H1 (cell line): ENCODE results near the gene AMPH. TPM values are rescaled to one million over a fixed set of nuclear protein-coding genes. Genes with fewer than 3 reads are reported as not detected.
A peak's percentile ranks its signal among the peaks of the same experiment; 100 is the strongest.

Source experiments
- CTCF ChIA-PET: fragments of 300-600 bp; sonication (Branson Sonifier 250); formaldehyde crosslinking; loops from one replicate; lab custom pipeline; 2021; ENCODE audit not compliant: partially characterized antibody; lab: Charles Lee
- POLR2A ChIA-PET: fragments of 300-600 bp; sonication (Branson Sonifier 250); formaldehyde crosslinking; loops from one replicate; lab custom pipeline; 2021; ENCODE audit warnings: inconsistent platforms; ENCODE audit not compliant: partially characterized antibody; lab: Charles Lee
- DNase-seq, 2 experiments: peaks; one replicate each; pipeline versions ENCODE4 v3.0.0 to v3.0.0-alpha.2; 2010 to 2022; ENCODE audit warnings: low spot score in 2 of 2, low read depth in 1 of 2, mixed read lengths in 1 of 2
- FAIRE-seq: peaks from 2 replicates; lab custom pipeline; 2011; peaks lifted over from hg19 to GRCh38; lab: Jason Lieb, UNC
- H2AFZ ChIP-seq: 2 replicates; pipeline ENCODE4 v1.8.1; 2012; ENCODE audit warnings: low read length, inconsistent platforms
- H2AK5ac ChIP-seq: 2 replicates; pipeline ENCODE4 v1.6.1; 2013; ENCODE audit warnings: low read depth, low read length
- H2BK120ac ChIP-seq: replicated peaks from 2 replicates; pipeline ENCODE3; 2013; ENCODE audit warnings: low read depth, low read length, inconsistent platforms
- H2BK12ac ChIP-seq: 2 replicates; pipeline ENCODE4 v1.6.1; 2013; ENCODE audit warnings: low read depth, low read length
- H2BK15ac ChIP-seq: 2 replicates; pipeline ENCODE4 v1.6.1; 2013; ENCODE audit warnings: low read length
- H2BK20ac ChIP-seq: 2 replicates; pipeline ENCODE4 v1.6.1; 2013; ENCODE audit warnings: low read length
- H2BK5ac ChIP-seq: 2 replicates; pipeline ENCODE4 v1.6.1; 2013; ENCODE audit warnings: low read depth, low read length
- H3K14ac ChIP-seq: 2 replicates; pipeline ENCODE4 v1.6.1; 2013; ENCODE audit warnings: inconsistent platforms; ENCODE audit not compliant: insufficient read length
- H3K18ac ChIP-seq: 2 replicates; pipeline ENCODE4 v1.6.1; 2013; ENCODE audit warnings: low read length; ENCODE audit errors: extremely low read depth
- H3K23ac ChIP-seq: 2 replicates; pipeline ENCODE4 v1.6.1; 2013; ENCODE audit warnings: inconsistent platforms; ENCODE audit not compliant: insufficient read length
- H3K23me2 ChIP-seq: 2 replicates; pipeline ENCODE4 v1.6.1; 2013; ENCODE audit warnings: low read depth, low read length
- H3K27ac ChIP-seq: 2 replicates; pipeline ENCODE4 v1.6.1; 2011; ENCODE audit warnings: low read depth, low read length, inconsistent platforms
- H3K27me3 ChIP-seq, 4 experiments: replicated peaks in 1 of 4; 1 replicate in 1 of 4; 2 replicates in 3 of 4; pipeline versions ENCODE4 v1.6.1 to v1.8.1; 2011 to 2013; ENCODE audit warnings: low read length in 3 of 4, mild to moderate bottlenecking in 3 of 4, inconsistent platforms in 2 of 4, mixed read lengths in 2 of 4, moderate library complexity in 1 of 4; ENCODE audit not compliant: control insufficient read depth in 3 of 4, insufficient read depth in 3 of 4; ENCODE audit errors: extremely low read depth in 1 of 4
- H3K36me3 ChIP-seq, 4 experiments: 2 replicates each; pipeline versions ENCODE4 v1.6.1 to v1.8.1; 2011 to 2013; ENCODE audit warnings: mild to moderate bottlenecking in 4 of 4, low read length in 3 of 4, moderate library complexity in 2 of 4, control low read depth in 1 of 4, inconsistent platforms in 1 of 4; ENCODE audit not compliant: insufficient read depth in 4 of 4, control insufficient read depth in 2 of 4
- H3K4ac ChIP-seq: replicated peaks from 2 replicates; pipeline ENCODE3; 2013; ENCODE audit warnings: low read length, low read depth, mixed read lengths, inconsistent platforms; ENCODE audit not compliant: insufficient read length
- H3K4me1 ChIP-seq, 4 experiments: replicated peaks in 1 of 4; 1 replicate in 1 of 4; 2 replicates in 3 of 4; pipeline versions ENCODE4 v1.6.1 to v1.8.1; 2011 to 2013; ENCODE audit warnings: low read length in 3 of 4, inconsistent platforms in 2 of 4, mixed read lengths in 1 of 4; ENCODE audit not compliant: insufficient read depth in 4 of 4, control insufficient read depth in 3 of 4
- H3K4me2 ChIP-seq, 2 experiments: 2 replicates each; pipeline versions ENCODE4 v1.6.1 to v1.8.1; 2011 to 2013; ENCODE audit warnings: low read depth in 2 of 2, low read length in 2 of 2, control low read depth in 1 of 2, inconsistent platforms in 1 of 2, mild to moderate bottlenecking in 1 of 2; ENCODE audit not compliant: insufficient read depth in 1 of 2
- H3K4me3 ChIP-seq, 4 experiments: fragments of 200-600, 300-600 bp in 1 of 4; sonication (generic), shearing (Covaris generic), sonication (Bioruptor Twin) in 1 of 4; 2 replicates each; pipeline versions ENCODE4 v1.5.1 to v1.8.1; 2011 to 2016; ENCODE audit warnings: low read length in 4 of 4, low read depth in 3 of 4, control low read depth in 2 of 4, inconsistent platforms in 2 of 4, mild to moderate bottlenecking in 2 of 4, mixed read lengths in 1 of 4, moderate library complexity in 1 of 4; ENCODE audit not compliant: insufficient read depth in 2 of 4; ENCODE audit errors: extremely low read depth in 1 of 4
- H3K56ac ChIP-seq: replicated peaks from 2 replicates; pipeline ENCODE3; 2013; ENCODE audit warnings: low read depth, mild to moderate bottlenecking, mixed read lengths, low read length, inconsistent platforms; ENCODE audit not compliant: insufficient read length
- H3K79me1 ChIP-seq: 2 replicates; pipeline ENCODE4 v1.6.1; 2013; ENCODE audit warnings: low read depth, low read length, control low read depth
- H3K79me2 ChIP-seq, 2 experiments: 2 replicates each; pipeline versions ENCODE4 v1.6.1 to v1.8.1; 2012 to 2013; ENCODE audit warnings: low read length in 2 of 2, mild to moderate bottlenecking in 2 of 2, inconsistent platforms in 1 of 2; ENCODE audit not compliant: insufficient read depth in 2 of 2, control insufficient read depth in 1 of 2
- H3K9ac ChIP-seq, 4 experiments: replicated peaks in 1 of 4; 1 replicate in 1 of 4; 2 replicates in 3 of 4; pipeline versions ENCODE4 v1.6.1 to v1.8.1; 2011 to 2013; ENCODE audit warnings: low read depth in 3 of 4, low read length in 3 of 4, control low read depth in 2 of 4, mild to moderate bottlenecking in 2 of 4, moderate library complexity in 2 of 4, inconsistent platforms in 1 of 4; ENCODE audit errors: extremely low read depth in 1 of 4
- H3K9me3 ChIP-seq, 2 experiments: 2 replicates each; pipeline versions ENCODE4 v1.6.1 to v1.8.1; 2012 to 2013; ENCODE audit warnings: mild to moderate bottlenecking in 2 of 2, moderate library complexity in 2 of 2, control low read depth in 1 of 2, inconsistent platforms in 1 of 2, low read depth in 1 of 2, low read length in 1 of 2, mixed read lengths in 1 of 2; ENCODE audit not compliant: insufficient read depth in 2 of 2
- H4K20me1 ChIP-seq, 2 experiments: replicated peaks in 1 of 2; 2 replicates each; pipeline versions ENCODE3 to v1.8.1; 2011 to 2013; ENCODE audit warnings: inconsistent platforms in 2 of 2, low read length in 2 of 2, mild to moderate bottlenecking in 1 of 2; ENCODE audit not compliant: insufficient read depth in 2 of 2, control insufficient read depth in 1 of 2
- H4K5ac ChIP-seq: 2 replicates; pipeline ENCODE4 v1.6.1; 2013; ENCODE audit warnings: low read length, low read depth, mixed read lengths, inconsistent platforms; ENCODE audit not compliant: insufficient read length
- H4K8ac ChIP-seq: 2 replicates; pipeline ENCODE4 v1.8.0; 2013; ENCODE audit warnings: mild to moderate bottlenecking, moderate library complexity, low read length, inconsistent platforms; ENCODE audit not compliant: insufficient read depth; ENCODE audit errors: extremely low read depth
- H4K91ac ChIP-seq: replicated peaks from 2 replicates; pipeline ENCODE3; 2013; ENCODE audit warnings: low read length, mixed read lengths, inconsistent platforms; ENCODE audit not compliant: insufficient read length
- CEBPB ChIP-seq: IDR thresholded peaks from 2 replicates; pipeline ENCODE4 v1.6.1; 2012; ENCODE audit warnings: low read depth, low read length
- CHD1 ChIP-seq: IDR thresholded peaks from 2 replicates; pipeline ENCODE4 v1.6.1; 2012; ENCODE audit warnings: low read depth, low read length, improper control_type of control experiment
- GABPA ChIP-seq: IDR thresholded peaks from 2 replicates; pipeline ENCODE4 v1.6.1; 2011; ENCODE audit warnings: mild to moderate bottlenecking, low read length, moderate library complexity, borderline replicate concordance; ENCODE audit not compliant: insufficient read depth
- HDAC2 ChIP-seq, 2 experiments: fragments of 300-600 bp in 1 of 2; sonication (generic) in 1 of 2; IDR thresholded peaks; 2 replicates each; pipeline ENCODE4 v1.6.1; 2011 to 2012; ENCODE audit warnings: low read depth in 2 of 2, low read length in 2 of 2, mild to moderate bottlenecking in 2 of 2, moderate library complexity in 2 of 2, borderline replicate concordance in 1 of 2, inconsistent platforms in 1 of 2
- HDAC6 ChIP-seq: IDR thresholded peaks from one replicate; pipeline ENCODE4 v1.7.1; 2012; ENCODE audit warnings: low read depth, mild to moderate bottlenecking, inconsistent platforms, low read length, moderate library complexity
- KDM5A ChIP-seq: fragments of 200-600 bp; IDR thresholded peaks from 2 replicates; pipeline ENCODE4 v1.7.1; 2012; ENCODE audit warnings: mild to moderate bottlenecking, low read length, inconsistent platforms, mixed read lengths
- MAX ChIP-seq: IDR thresholded peaks from 2 replicates; pipeline ENCODE4 v1.6.1; 2012; ENCODE audit warnings: inconsistent platforms
- PHF8 ChIP-seq: fragments of 200-600 bp; sonication (generic); conservative IDR thresholded peaks from 2 replicates; pipeline ENCODE4 v1.7.1; 2012; ENCODE audit warnings: low read depth, mild to moderate bottlenecking, inconsistent platforms, low read length, moderate library complexity
- POLR2AphosphoS5 ChIP-seq: IDR thresholded peaks from 2 replicates; pipeline ENCODE4 v1.6.1; 2011; ENCODE audit warnings: low read depth, low read length
- SIRT6 ChIP-seq: IDR thresholded peaks from one replicate; pipeline ENCODE4 v1.7.1; 2012; ENCODE audit warnings: low read length, inconsistent platforms
- SIX5 ChIP-seq: IDR thresholded peaks from 2 replicates; pipeline ENCODE4 v1.6.1; 2011; ENCODE audit warnings: mild to moderate bottlenecking, low read depth, low read length
- SRF ChIP-seq: IDR thresholded peaks from 2 replicates; pipeline ENCODE4 v1.6.1; 2011; ENCODE audit warnings: mild to moderate bottlenecking, low read depth, low read length, moderate library complexity
- TAF7 ChIP-seq: optimal IDR thresholded peaks from 2 replicates; pipeline ENCODE3; 2011; ENCODE audit warnings: low read depth, mild to moderate bottlenecking, inconsistent platforms, low read length, moderate library complexity, borderline replicate concordance
- TBP ChIP-seq: IDR thresholded peaks from 2 replicates; pipeline ENCODE4 v1.6.1; 2011; ENCODE audit warnings: low read depth, low read length, improper control_type of control experiment
- TCF12 ChIP-seq: IDR thresholded peaks from 2 replicates; pipeline ENCODE4 v1.6.1; 2011; ENCODE audit warnings: low read depth, mild to moderate bottlenecking, low read length
- WGBS, 2 experiments: shearing (Covaris generic) in 1 of 2; methylation state at CpG; one replicate each; pipeline versions ENCODE4 v1.1.6 to v1.1.7; 2013 to 2015; ENCODE audit warnings: low lambda C conversion rate in 2 of 2, mixed read lengths in 2 of 2, inconsistent platforms in 1 of 2, low coverage in 1 of 2, missing lambda C conversion rate in 1 of 2; ENCODE audit not compliant: insufficient replicate concordance in 2 of 2, insufficient coverage in 1 of 2, insufficient read length in 1 of 2; ENCODE audit errors: extremely low coverage in 1 of 2, missing lambda C conversion rate in 1 of 2; 5-methylcytosine and 5-hydroxymethylcytosine counted together
- polyA plus RNA-seq, 7 experiments: library from polyadenylated mRNA; depleted of rRNA in 3 of 7; stranded (reverse) in 5 of 7; unstranded in 2 of 7; fragments of >200 nt in 5 of 7; fragments of 200-250 nt in 2 of 7; gene quantifications; 1 replicate in 5 of 7; 2 replicates in 1 of 7; 4 replicates in 1 of 7; pipeline versions ENCODE4 v1.2.1 to v1.2.3, GENCODE V29; 2011 to 2013; ENCODE audit warnings: missing spikeins in 2 of 7, mixed read lengths in 2 of 7
- total RNA-seq: library from RNA; stranded (reverse); fragmentation: NEBNext Ultra II Directional; extraction: Animal tissue kit (Norgen Biotek cat#: 25700); gene quantifications from 2 replicates; pipeline ENCODE4 v1.2.1, GENCODE V29; 2021

AMPH gene
- total and polyA plus RNA-seq, 2 of the 8 experiments (the other 6 are each of a cell fraction or from before 2014, with no cell fraction given) = 7.3 to 12.2 TPM

GRCh38 chr7:38335128-38335491 lies 296.1 kb downstream of the AMPH start:
- CTCF ChIA-PET = interaction anchor here (0.8 to 4.6 kb wide), 44 partner anchors 8 to 448 kb away, joined by 3 to 76 read pairs (median 5); partner anchors contain the start of genes EPDR1 and SFRP4
- no peak for FAIRE-seq
- TF ChIP-seq SRF (no peak), PHF8 (no peak), TBP (no peak), GABPA (no peak), SIX5 (no peak), HDAC6 (no peak), CHD1 (no peak), SIRT6 (no peak), KDM5A (no peak), TCF12 (no peak), TAF7 (no peak), MAX (no peak), CEBPB (no peak), POLR2AphosphoS5 (no peak), HDAC2 (IDR thresholded peaks at IDR 0.05; ENCODE audit: borderline replicate concordance in 1 of 2, low read depth in 2 of 2, low read length in 2 of 2) (no peak)

More at GRCh38 chr7:38335128-38335491, 296.1 kb downstream of the AMPH start:
- no peak overlapping the region for H2BK15ac ChIP-seq
- H2BK12ac ChIP-seq = no peak overlapping the region
- H4K20me1 ChIP-seq = no peaks in the 10 kb centered on the region
- H3K27ac ChIP-seq = no peak overlapping the region
- H3K18ac ChIP-seq = no peak overlapping the region
- H3K36me3 ChIP-seq = no peaks in the 10 kb centered on the region
- H2BK20ac ChIP-seq = no peak overlapping the region
- no peak overlapping the region for H4K5ac ChIP-seq
- no peaks in the 10 kb centered on the region for H3K79me1 ChIP-seq
- no peak overlapping the region for H4K8ac ChIP-seq
- no peaks in the 10 kb centered on the region for H3K9me3 ChIP-seq
- H3K27me3 ChIP-seq = no peaks in the 10 kb centered on the region
- H3K23ac ChIP-seq = no peak overlapping the region
- POLR2A ChIA-PET = interaction anchor here (1.3 kb wide), 1 partner anchor 15 kb away, joined by 3 read pairs; no protein-coding TSS in a partner anchor
- no peak overlapping the region for H3K56ac ChIP-seq
- H3K4me3 ChIP-seq = no peak overlapping the region
- H3K9ac ChIP-seq = no peak overlapping the region
- no peak overlapping the region for H3K4ac ChIP-seq
- H2BK5ac ChIP-seq = no peak overlapping the region
- no peak overlapping the region for H4K91ac ChIP-seq
- no peaks in the 10 kb centered on the region; the same call in 1 of the 2 replicates for H3K23me2 ChIP-seq
- no peak overlapping the region for H2BK120ac ChIP-seq
- no peak overlapping the region for H3K4me2 ChIP-seq
- DNase-seq = no peak
- H2AK5ac ChIP-seq = no peak overlapping the region
- H2AFZ ChIP-seq = 0 out of 2 replicates have a peak overlapping the region, but pooled peaks have one; percentile 71
- 93% methylated on average over 2 of the region's 2 CpGs; no CpG with 5 or more reads in 1 of the 2 experiments for WGBS, 2 experiments
- no peaks in the 10 kb centered on the region for H3K79me2 ChIP-seq
- peaks cover 0 to 12% (median 7%) of the 10 kb centered on the region in 4 experiments; a peak in 5 of 7 replicates for H3K4me1 ChIP-seq
- no peak overlapping the region for H3K14ac ChIP-seq
